Activated CD8-positive, alpha-beta T cell treated with anti-CD3 and anti-CD28 coated beads for 36 hours (primary cell): Measurements from ENCODE around the gene PRDM5. TPM values are rescaled to one million over a fixed set of nuclear protein-coding genes. Genes with fewer than 3 reads are reported as not detected.

Experiments used
- ATAC-seq: fragments of 200-7000 bp; cut with Tn5 transposase; one replicate; pipeline ENCODE4 v1.10.0; 2021; ENCODE audit warnings: mild to moderate bottlenecking, moderate library complexity
- CTCF ChIA-PET: fragments of 350-600 bp; sonication (Branson Sonifier 250); formaldehyde crosslinking; loops from one replicate; lab custom pipeline; 2021; ENCODE audit warnings: antibody characterized with exemption; lab: Charles Lee
- POLR2A ChIA-PET: fragments of 350-600 bp; sonication (Branson Sonifier 250); formaldehyde crosslinking; loops from one replicate; lab custom pipeline; 2021; ENCODE audit warnings: antibody characterized with exemption; lab: Charles Lee
- DNase-seq: peaks from one replicate; pipeline ENCODE4 v3.0.0-alpha.2; 2020
- H3K27ac Mint-ChIP-seq: one replicate; pipeline ENCODE4 v1.8.0; 2021; ENCODE audit warnings: mild to moderate bottlenecking, mixed read lengths
- H3K27me3 Mint-ChIP-seq: one replicate; pipeline ENCODE4 v1.8.0; 2021; ENCODE audit warnings: mixed read lengths
- H3K36me3 Mint-ChIP-seq: one replicate; pipeline ENCODE4 v1.8.0; 2021; ENCODE audit warnings: low read depth, mixed read lengths
- H3K4me1 Mint-ChIP-seq: one replicate; pipeline ENCODE4 v1.8.0; 2021; ENCODE audit warnings: low read depth, mixed read lengths
- H3K4me3 Mint-ChIP-seq: one replicate; pipeline ENCODE4 v1.8.0; 2021; ENCODE audit warnings: mild to moderate bottlenecking, moderate library complexity, mixed read lengths
- H3K9me3 Mint-ChIP-seq: one replicate; pipeline ENCODE4 v1.8.0; 2021; ENCODE audit warnings: mixed read lengths
- CTCF ChIP-seq: fragments of 200-600 bp; IDR thresholded peaks from one replicate; pipeline ENCODE4 v1.8.0; 2022; ENCODE audit warnings: antibody characterized with exemption, mild to moderate bottlenecking
- intact Hi-C: fragments of 100-400 bp; cut with micrococcal nuclease; formaldehyde crosslinking; loops from one replicate; pipeline ENCODE4 v1.10.0; 2022
- total RNA-seq, 2 experiments: library from RNA; stranded (reverse); gene quantifications; one replicate each; pipeline ENCODE4 v1.2.3, GENCODE V29; 2021

The PRDM5 gene
- total RNA-seq, 2 experiments from 2014 or later: 0.51 to 0.52 TPM

GRCh38 chr4:120847019-120847582, 75.4 kb downstream of the PRDM5 start:
- ChIA-PET CTCF (no interaction called here), POLR2A (no interaction called here)
- DNase-seq (no peak), ATAC-seq (no peak)
- H3K27me3 Mint-ChIP-seq: no peaks in the 10 kb centered on the region
- H3K4me3 Mint-ChIP-seq: no peak overlapping the region
- no peaks in the 10 kb centered on the region for H3K9me3 Mint-ChIP-seq
- H3K4me1 Mint-ChIP-seq: peaks cover 15% of the 10 kb centered on the region
- no peaks in the 10 kb centered on the region for H3K36me3 Mint-ChIP-seq
- intact Hi-C loops: no loop called here
- H3K27ac Mint-ChIP-seq: no peak overlapping the region
- no peak for TF ChIP-seq CTCF

GRCh38 chr4:120844528-120844921, 78.0 kb downstream of the PRDM5 start:
- Mint-ChIP-seq H3K4me3 (no peak overlapping the region), H3K9me3 (no peaks in the 10 kb centered on the region), H3K27me3 (no peaks in the 10 kb centered on the region), H3K4me1 (peaks cover 15% of the 10 kb centered on the region), H3K27ac (peak overlapping the region; percentile 1), H3K36me3 (no peaks in the 10 kb centered on the region)
- ATAC-seq: peak; percentile 85
- intact Hi-C loops: no loop called here
- CTCF ChIA-PET: interaction anchor here (0.9 to 1.5 kb wide), 5 partner anchors 8 to 137 kb away, joined by 3 read pairs; no protein-coding TSS in a partner anchor
- POLR2A ChIA-PET: interaction anchor here (0.6 to 0.9 kb wide), 2 partner anchors 16 to 160 kb away, joined by 3 to 4 read pairs; no protein-coding TSS in a partner anchor
- DNase-seq: peak; percentile 25
- no peak for TF ChIP-seq CTCF

GRCh38 chr4:120843849-120844527, 78.5 kb downstream of the PRDM5 start:
- Mint-ChIP-seq H3K4me3 (no peak overlapping the region), H3K27ac (no peak overlapping the region), H3K9me3 (no peaks in the 10 kb centered on the region), H3K4me1 (peaks cover 15% of the 10 kb centered on the region), H3K27me3 (no peaks in the 10 kb centered on the region), H3K36me3 (no peaks in the 10 kb centered on the region)
- ChIA-PET POLR2A (interaction anchor here (0.9 kb wide), 1 partner anchor 16 kb away, joined by 3 read pairs; no protein-coding TSS in a partner anchor), CTCF (interaction anchor here (0.9 to 1.5 kb wide), 5 partner anchors 9 to 138 kb away, joined by 3 read pairs; no protein-coding TSS in a partner anchor)
- DNase-seq (peak; percentile 35), ATAC-seq (no peak)
- TF ChIP-seq CTCF: no peak
- intact Hi-C loops: no loop called here

GRCh38 chr4:120842031-120842430, 80.5 kb downstream of the PRDM5 start:
- POLR2A ChIA-PET: no interaction called here
- no peak for DNase-seq
- CTCF ChIA-PET: no interaction called here
- ATAC-seq: no peak
- Mint-ChIP-seq H3K36me3 (no peaks in the 10 kb centered on the region), H3K4me1 (peaks cover 15% of the 10 kb centered on the region), H3K27ac (no peak overlapping the region), H3K27me3 (no peaks in the 10 kb centered on the region), H3K9me3 (no peaks in the 10 kb centered on the region), H3K4me3 (no peak overlapping the region)
- TF ChIP-seq CTCF: no peak
- intact Hi-C loops: no loop called here

GRCh38 chr4:120841580-120841979, 80.9 kb downstream of the PRDM5 start:
- ATAC-seq (no peak), DNase-seq (peak; percentile 28)
- Mint-ChIP-seq H3K4me1 (peaks cover 15% of the 10 kb centered on the region), H3K36me3 (no peaks in the 10 kb centered on the region), H3K27ac (no peak overlapping the region), H3K4me3 (no peak overlapping the region), H3K27me3 (no peaks in the 10 kb centered on the region), H3K9me3 (no peaks in the 10 kb centered on the region)
- intact Hi-C loops: no loop called here
- TF ChIP-seq CTCF: no peak
- CTCF ChIA-PET: no interaction called here
- POLR2A ChIA-PET: no interaction called here
